K562 (cell line): ENCODE measurements around the gene MPG.

Experiments
- CREB1 ChIP-seq, 2 experiments: sonication (generic) in 1 of 2; formaldehyde crosslinking in 1 of 2; IDR thresholded peaks; 2 replicates each; pipeline versions ENCODE4 v1.6.1 to v1.8.0; 2012 to 2022; ENCODE audit warnings: inconsistent platforms in 1 of 2, mild to moderate bottlenecking in 1 of 2, missing genetic modification reagents in 1 of 2, moderate library complexity in 1 of 2
- CTCF ChIP-seq, 3 experiments: IDR thresholded peaks in 2 of 3; conservative IDR thresholded peaks in 1 of 3; 2 replicates each; pipeline ENCODE4 v1.5.1; 2011 to 2012; ENCODE audit warnings: low read length in 3 of 3, mild to moderate bottlenecking in 3 of 3, control low read depth in 2 of 3, improper control_type of control experiment in 1 of 3, inconsistent platforms in 1 of 3, low read depth in 1 of 3, mixed read lengths in 1 of 3, moderate library complexity in 1 of 3; ENCODE audit not compliant: insufficient read depth in 2 of 3
- E2F4 ChIP-seq: sonication (generic); formaldehyde crosslinking; IDR thresholded peaks from 2 replicates; pipeline ENCODE4 v1.8.0; 2022; ENCODE audit warnings: mild to moderate bottlenecking, low read depth, missing genetic modification reagents
- MYC ChIP-seq, 2 experiments: fragments of 250-450 bp in 1 of 2; sonication (Bioruptor Pico) in 1 of 2; IDR thresholded peaks; 2 replicates each; pipeline versions ENCODE4 v1.5.1 to v1.6.1; 2012 to 2021; ENCODE audit warnings: low read depth in 2 of 2, borderline replicate concordance in 1 of 2, improper control_type of control experiment in 1 of 2, low read length in 1 of 2, mild to moderate bottlenecking in 1 of 2, moderate library complexity in 1 of 2
- PHF8 ChIP-seq: fragments of 200-600 bp; sonication (generic); IDR thresholded peaks from 2 replicates; pipeline ENCODE4 v1.6.1; 2012; ENCODE audit warnings: mixed run types, mild to moderate bottlenecking, inconsistent platforms, low read length, moderate library complexity, borderline replicate concordance
- POLR2AphosphoS5 ChIP-seq: IDR thresholded peaks from 2 replicates; pipeline ENCODE4 v1.6.1; 2011; ENCODE audit warnings: mild to moderate bottlenecking, low read depth, low read length, moderate library complexity; ENCODE audit not compliant: control insufficient read depth, insufficient read depth
- ZBTB9 ChIP-seq: fragments of 450-650 bp; formaldehyde crosslinking; IDR thresholded peaks from 2 replicates; pipeline ENCODE4 v1.4.0; 2020; ENCODE audit warnings: mild to moderate bottlenecking, moderate library complexity

GRCh38 chr16:85407-85782, 7.4 kb downstream of the MPG start:
- no peak for TF ChIP-seq POLR2AphosphoS5
- no peak for TF ChIP-seq CREB1 (IDR thresholded peaks at IDR 0.05)
- TF ChIP-seq CREB1 (CRISPR knock-in tag; IDR thresholded peaks at IDR 0.05): no peak
- no peak for TF ChIP-seq ZBTB9 (CRISPR knock-in tag)
- no peak for TF ChIP-seq E2F4 (CRISPR knock-in tag)
- TF ChIP-seq CTCF (IDR thresholded peaks at IDR 0.05 in 2 of 3, conservative IDR thresholded peaks at IDR 0.05 in 1 of 3; ENCODE audit: insufficient read depth in 2 of 3, low read depth in 1 of 3, low read length in 3 of 3): no peak
- no peak for TF ChIP-seq MYC (IDR thresholded peaks at IDR 0.05; ENCODE audit: low read depth, low read length)
- no peak for TF ChIP-seq MYC (CRISPR knock-in tag; IDR thresholded peaks at IDR 0.05; ENCODE audit: borderline replicate concordance, low read depth)
- no peak for TF ChIP-seq PHF8
